Stimulated activated CD8-positive, alpha-beta memory T cell treated with anti-CD3 and anti-CD28 coated beads, Interleukin-12 subunit alpha, Interleukin-12 subunit beta, amount 100 ng/mL, for 24 hours (primary cell): ENCODE measurements around the gene RAB9A.
"Not testable (repeated sequence)": the region's sequence is repeated elsewhere in the genome, so short reads cannot be mapped to it uniquely, and the experiment has no call there.

Experiments
- DNase-seq: peaks from one replicate; pipeline ENCODE4 v3.0.0-alpha.2; 2020; ENCODE audit errors: extremely low read depth

RAB9A gene

GRCh38 chrX:13669755-13670154, 19.2 kb upstream of the RAB9A start:
- not testable (repeated sequence) for DNase-seq

DNA sequence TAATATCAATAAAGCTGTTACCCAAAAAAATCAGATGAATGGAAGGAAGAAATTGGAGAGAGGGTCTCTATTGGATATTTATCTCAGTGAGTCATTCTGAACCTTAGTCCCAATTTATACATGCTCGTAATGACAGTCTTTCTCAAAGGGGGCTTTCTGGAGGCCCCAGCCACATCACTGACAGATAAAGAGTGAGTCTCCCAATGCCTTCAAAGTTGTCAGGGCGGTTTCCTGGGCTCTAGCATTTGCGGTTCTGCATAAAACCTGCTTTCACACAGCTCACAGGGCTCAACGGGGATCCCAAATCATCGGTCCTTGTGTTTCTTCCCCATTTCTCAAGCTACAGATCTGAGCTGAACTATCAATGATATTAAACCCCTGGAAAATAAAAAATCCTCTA, 18.7 kb upstream of the RAB9A start:
- no peak for DNase-seq

DNA sequence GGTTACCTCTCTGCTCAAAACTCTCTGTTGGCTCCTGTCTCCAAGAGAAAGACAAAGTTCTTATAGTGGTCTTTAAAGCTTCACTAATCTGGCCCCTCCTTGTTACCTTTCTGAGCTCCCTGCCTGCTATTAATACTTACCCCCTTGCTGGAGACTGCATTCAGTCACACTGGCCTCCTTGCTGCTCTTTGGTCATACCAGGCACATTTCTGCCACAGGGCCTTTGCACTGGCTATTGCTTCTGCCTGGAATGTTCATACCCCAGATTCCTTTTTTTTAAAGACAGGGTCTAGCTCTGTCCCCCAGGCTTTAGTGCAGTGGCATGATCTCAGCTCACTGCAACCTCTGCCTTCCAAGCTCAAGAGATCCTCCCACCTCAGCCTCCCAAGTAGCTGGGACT, 15.9 kb upstream of the RAB9A start:
- DNase-seq = no peak

- no peak for DNase-seq
Measured at GRCh38 chrX:13676885-13677284, 12.0 kb upstream of the RAB9A start.

DNA sequence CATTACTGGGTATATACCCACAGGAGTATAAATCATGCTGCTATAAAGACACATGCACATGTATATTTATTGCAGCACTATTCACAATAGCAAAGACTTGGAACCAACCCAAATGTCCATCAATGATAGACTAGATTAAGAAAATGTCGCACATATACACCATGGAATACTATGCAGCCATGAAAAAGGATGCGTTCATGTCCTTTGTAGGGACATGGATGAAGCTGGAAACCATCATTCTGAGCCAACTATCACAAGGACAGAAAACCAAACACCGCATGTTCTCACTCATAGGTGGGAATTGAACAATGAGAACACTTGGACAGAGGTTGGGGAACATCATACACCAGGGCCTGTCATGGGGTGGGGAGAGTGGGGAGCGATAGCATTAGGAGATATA, 9.2 kb upstream of the RAB9A start:
- DNase-seq = not testable (repeated sequence)

DNA sequence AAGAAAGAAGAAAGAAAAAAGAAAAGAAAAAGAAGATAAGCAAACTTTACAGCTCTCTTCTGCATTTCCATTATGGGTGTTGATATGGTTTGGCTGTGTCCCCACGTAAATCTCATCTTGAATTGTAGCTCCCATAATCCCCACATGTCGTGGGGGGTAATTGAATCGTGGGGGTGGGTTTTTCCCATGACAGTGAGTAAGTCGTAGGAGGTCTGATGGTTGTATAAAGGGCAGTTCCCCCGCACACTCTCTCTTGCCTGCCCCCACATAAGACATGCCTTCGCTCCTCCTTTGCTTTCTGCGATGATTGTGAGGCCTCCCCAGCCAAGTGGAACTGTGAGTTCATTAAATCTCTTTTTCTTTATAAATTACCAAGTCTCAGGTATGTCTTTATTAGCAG, 7.3 kb upstream of the RAB9A start:
- DNase-seq = no peak

GRCh38 chrX:13684361-13684760, 4.6 kb upstream of the RAB9A start:
- DNase-seq = no peak

DNA sequence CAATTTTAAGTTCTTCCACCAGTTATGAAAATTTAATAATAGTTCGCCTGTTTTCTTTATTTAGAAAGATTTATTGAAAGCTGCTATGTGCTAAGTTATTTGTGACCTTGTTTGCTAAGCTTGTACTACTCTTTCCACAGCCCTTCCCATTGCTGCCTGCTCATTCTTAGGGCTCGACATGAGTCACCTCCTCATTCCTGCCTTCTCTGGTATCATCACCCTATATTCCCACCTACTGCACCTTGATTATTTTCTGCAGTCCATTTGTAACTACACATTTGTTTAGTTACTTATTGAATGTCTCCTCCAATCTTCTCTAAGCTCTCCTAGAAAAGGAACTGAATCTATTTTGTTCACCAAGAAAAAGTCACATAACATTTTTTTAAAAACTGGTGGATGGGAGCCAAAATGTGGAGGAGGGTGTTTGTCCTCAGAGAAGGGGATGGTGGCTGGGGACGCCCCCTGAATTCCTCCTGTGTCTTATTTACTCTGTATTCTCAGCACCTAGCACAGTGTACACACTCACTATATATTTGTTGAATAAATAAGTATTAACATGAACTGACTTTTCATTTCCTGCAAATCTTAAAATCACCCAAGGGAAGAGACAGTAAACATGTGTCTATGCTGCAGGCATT, 3.7 kb upstream of the RAB9A start:
- no peak for DNase-seq

- DNase-seq = no peak
Measured at GRCh38 chrX:13687203-13687602, 1.7 kb upstream of the RAB9A start.

DNA sequence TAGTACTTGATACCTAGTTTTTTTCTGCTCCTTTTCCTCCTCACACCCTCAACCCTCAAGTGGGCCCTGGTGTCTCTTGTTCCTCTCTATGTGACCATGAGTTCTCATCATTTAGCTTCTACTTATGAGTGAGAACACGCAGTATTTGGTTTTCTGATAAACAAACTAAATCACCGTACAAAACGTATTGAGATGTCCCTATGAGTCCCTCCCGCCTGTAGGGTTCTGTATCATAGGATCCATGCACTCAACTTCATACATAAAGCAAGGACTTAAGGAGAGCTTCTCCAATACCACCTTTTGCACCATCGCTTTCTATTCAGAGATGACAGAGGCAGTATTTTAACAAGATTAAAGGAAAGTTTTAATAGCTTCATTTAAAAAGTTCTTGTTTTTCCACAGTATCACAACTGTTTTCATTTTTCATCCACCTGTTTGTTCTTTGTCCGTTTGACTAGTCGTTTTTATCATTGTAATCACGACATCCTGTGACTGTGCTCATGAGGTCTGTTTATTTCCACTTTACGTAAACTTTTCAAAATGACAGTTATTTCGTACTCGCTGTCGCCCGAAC, 457 bp upstream of the RAB9A start:
- DNase-seq = no peak

GRCh38 chrX:13689741-13690211, 848 bp downstream of the RAB9A start:
- no peak for DNase-seq

GRCh38 chrX:13690836-13691235, 1.9 kb downstream of the RAB9A start:
- DNase-seq = no peak

DNA sequence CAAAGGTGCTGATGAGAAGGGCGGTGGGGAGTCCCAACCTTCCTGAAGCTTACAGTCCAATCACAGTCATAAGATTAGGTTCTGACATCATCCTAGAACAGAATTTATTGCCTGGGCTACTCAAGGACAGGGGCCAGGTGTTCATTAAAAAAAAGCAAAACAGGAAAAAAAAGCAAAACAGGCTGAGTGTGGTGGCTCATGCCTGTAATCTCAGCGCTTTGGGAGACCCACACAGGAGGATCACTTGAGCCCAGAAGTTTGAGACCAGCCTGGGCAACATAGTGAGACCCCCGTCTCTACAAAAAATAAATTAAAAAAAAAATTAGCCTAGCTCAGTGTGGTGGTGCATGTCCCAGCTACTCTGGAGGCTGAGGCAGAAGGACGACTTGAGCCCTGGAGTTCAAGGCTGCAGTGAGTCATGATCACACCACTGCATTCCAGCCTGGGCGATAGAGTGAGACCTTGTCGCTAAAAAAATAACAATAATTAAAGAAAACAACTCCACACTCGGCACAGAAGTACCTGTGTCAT, 3.0 kb downstream of the RAB9A start:
- DNase-seq = no peak

DNA sequence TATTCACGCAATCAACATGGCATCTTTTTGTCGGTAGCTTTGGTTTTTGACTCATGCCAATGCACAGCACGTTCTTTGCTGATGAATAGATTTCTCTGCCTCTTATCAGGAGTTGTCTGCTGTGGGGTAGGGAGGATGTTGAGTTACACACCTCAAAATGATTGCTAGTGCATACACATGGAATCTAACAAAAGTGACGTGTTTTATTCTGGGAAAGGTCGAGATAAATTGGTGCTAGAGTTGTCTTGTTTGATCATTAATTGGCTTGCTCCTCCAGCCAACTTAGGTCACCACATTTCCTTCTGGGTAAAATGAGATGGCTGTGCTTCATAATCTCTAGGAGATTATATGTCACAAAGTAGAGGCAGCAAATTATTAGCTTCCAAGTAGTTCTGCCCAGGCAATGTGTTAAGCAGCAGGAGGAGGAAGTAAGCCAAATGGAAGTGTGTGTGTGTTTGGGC, 3.9 kb downstream of the RAB9A start:
- no peak for DNase-seq

DNA sequence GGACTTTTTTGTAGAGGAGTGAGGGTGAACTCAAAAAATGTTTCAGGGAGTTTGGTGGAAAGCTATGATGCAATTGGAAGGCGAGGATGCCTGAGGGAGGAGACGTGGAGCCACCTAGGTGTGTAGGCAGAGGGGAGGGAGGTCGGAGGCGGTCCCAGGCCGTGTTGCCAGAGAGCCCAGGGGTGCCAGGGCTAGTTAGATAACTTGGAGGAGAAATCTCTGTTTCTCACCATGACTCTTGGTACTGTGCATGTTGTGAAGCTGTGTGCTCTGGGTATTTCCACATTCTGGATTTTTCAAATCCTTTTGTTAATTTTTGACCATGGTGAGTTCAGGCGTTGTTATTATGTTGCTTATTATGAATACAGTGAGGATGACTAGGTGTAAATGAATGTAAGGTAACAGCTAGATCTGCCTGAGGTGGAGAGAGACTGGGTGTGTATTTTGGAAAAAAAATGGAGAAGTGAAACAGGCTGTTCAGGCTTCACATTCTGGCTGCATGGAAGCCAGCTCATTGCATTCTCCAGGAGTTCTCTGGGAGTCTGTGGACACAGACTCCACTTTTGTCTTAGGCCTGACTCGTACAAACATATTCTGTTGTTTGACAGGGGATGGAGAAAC, 4.5 kb downstream of the RAB9A start:
- DNase-seq = no peak

GRCh38 chrX:13694359-13694758, 5.4 kb downstream of the RAB9A start:
- no peak for DNase-seq

DNA sequence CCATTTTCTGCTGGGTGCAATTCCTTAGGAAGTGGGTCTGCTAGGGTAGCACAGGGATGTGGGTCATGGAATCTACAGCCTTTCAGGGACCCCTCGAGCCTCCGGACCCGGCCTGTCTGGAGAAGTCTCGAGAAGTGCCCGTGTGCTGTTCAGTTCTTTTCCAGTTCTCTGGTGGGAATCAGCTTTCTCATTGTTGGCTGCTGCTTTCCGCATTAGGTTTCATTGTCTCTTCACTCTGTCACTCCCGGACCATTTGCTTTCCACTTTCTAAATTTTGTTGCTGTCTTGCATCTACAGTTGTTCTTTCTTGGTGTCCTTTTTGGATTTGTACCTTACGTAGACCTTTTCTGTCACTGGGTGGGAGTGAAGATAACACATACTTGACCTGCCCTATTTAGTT, 6.1 kb downstream of the RAB9A start:
- DNase-seq = no peak

DNA sequence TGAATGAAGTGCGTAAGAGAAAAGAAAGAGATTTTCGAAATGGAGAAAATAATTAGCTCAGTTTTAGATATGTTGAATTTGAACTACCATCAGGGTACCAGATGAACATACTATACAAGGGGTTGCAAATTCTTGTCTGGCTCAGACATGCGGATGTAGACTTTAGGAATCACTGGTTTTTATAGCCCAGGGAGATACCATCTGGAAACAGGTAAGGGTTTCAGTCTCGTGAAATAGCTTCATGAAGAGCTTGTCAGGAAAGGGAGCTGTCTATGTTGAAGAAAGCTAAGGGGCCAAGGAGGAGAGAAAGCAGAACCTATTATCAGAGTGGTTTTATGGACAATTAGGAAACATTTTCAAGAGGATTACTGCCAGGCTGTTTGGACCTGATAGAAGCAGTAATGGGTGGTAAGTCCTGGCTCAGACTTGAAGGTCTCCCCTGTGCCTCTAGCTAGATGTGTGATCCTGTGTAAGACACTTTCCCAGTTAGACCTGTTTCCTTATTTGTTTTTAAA, 6.7 kb downstream of the RAB9A start:
- no peak for DNase-seq

GRCh38 chrX:13697455-13697854, 8.5 kb downstream of the RAB9A start:
- DNase-seq = no peak

DNA sequence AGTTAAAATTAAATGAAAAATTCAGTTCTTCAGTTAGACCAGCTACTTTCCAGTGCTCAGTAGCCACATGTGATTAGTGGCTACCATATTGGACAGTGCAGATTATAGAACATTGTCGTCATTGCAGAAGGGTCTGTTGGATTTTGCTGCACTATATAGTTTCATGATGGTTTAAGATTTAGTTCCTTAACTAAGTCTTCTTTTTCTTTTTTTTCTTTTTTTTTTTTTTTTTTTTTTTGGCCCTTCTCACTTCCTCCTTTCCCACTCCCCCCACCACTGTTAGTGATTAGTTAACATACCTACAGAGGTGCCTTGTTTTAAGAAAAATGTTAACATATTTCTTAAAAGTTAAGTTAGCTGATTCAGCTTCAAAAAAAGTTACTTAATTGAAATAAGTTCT, 9.0 kb downstream of the RAB9A start:
- no peak for DNase-seq

GRCh38 chrX:13698432-13698831, 9.5 kb downstream of the RAB9A start:
- DNase-seq = no peak

GRCh38 chrX:13699183-13699826, 10.4 kb downstream of the RAB9A start:
- no peak for DNase-seq
